HG03520 (cell line): ENCODE data around the gene ACER1.
A peak's percentile ranks its signal among the peaks of the same experiment; 100 is the strongest.
"Not testable (repeated sequence)": the region's sequence is repeated elsewhere in the genome, so short reads cannot be mapped to it uniquely, and the experiment has no call there.

Experiments
- ATAC-seq: cut with Tn5 transposase; IDR thresholded peaks from one replicate; pipeline ENCODE4 v1.9.1; 2021; ENCODE audit warnings: mild to moderate bottlenecking, moderate library complexity; ENCODE audit not compliant: unreplicated experiment

Gene ACER1, protein sequence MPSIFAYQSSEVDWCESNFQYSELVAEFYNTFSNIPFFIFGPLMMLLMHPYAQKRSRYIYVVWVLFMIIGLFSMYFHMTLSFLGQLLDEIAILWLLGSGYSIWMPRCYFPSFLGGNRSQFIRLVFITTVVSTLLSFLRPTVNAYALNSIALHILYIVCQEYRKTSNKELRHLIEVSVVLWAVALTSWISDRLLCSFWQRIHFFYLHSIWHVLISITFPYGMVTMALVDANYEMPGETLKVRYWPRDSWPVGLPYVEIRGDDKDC

DNA sequence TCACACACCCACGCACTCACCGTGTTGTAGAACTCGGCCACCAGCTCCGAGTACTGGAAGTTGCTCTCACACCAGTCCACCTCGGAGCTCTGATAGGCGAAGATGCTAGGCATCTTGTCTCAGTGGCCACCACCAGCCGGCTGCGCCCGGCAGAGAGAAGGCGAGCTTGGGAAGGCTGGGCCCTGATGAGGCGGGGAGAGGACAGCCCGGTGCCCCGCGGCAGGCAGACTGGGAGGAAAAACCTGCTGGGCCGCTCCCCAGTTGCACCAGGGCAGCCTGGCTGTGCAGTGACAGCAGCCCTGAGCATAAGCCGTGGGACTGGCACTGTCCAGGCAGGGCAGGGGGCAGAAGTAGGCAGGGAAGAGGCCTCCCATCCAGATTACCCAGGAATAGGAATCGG is at the start of gene ACER1:
Gene ACER1, minus strand, starts transcription at position 174 of the 400 bp plus-strand sequence. Its CDS starts 61 bp downstream, at position 113.
- no peak for ATAC-seq

DNA sequence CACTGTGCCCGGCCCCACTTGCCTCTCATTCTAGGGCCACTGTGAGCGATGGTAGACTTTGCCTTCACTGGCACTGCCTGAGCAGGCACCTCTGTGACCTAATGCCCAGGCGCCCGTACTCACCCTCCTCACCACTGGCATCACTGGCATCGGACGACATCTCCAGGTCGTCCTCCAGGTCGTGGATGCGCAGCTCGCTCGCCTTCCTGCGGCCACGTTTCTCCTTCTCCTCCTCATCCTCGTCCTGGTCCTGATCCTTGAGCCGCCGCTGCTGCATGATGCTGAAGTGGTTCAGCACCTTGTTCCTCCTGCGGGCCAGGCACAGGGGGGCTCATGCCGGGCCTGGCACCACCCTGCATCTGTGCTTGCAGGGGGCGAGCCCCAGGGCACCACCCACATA is 49.8 kb upstream of the ACER1 start:
- ATAC-seq = no peak

- ATAC-seq = no peak
Observed at GRCh38 chr19:6381030-6381750, 47.8 kb upstream of the ACER1 start.

GRCh38 chr19:6379744-6380143 is 46.3 kb upstream of the ACER1 start:
- no peak for ATAC-seq

DNA sequence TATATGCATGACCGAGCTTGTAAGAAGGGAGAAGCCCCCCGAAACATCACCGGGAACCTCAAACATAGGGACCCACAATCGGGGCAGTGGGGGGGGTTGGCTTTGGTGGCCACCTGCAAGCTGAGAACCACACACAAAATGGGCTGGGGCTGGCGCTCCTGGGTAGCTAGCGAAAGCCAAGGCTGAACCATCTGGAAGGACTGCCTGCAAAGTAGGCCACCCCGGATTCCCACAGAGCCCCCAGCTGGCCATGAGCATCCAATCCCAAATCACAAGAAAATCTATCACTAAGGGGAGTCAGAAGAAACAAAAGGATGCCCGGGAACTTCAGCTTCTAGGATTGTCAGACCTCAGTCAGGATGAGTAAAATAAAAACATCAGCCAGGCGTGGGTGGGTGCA is 45.1 kb upstream of the ACER1 start:
- ATAC-seq = no peak

GRCh38 chr19:6378041-6378440 is 44.6 kb upstream of the ACER1 start:
- no peak for ATAC-seq

GRCh38 chr19:6376512-6377190 is 43.2 kb upstream of the ACER1 start:
- ATAC-seq = no peak

DNA sequence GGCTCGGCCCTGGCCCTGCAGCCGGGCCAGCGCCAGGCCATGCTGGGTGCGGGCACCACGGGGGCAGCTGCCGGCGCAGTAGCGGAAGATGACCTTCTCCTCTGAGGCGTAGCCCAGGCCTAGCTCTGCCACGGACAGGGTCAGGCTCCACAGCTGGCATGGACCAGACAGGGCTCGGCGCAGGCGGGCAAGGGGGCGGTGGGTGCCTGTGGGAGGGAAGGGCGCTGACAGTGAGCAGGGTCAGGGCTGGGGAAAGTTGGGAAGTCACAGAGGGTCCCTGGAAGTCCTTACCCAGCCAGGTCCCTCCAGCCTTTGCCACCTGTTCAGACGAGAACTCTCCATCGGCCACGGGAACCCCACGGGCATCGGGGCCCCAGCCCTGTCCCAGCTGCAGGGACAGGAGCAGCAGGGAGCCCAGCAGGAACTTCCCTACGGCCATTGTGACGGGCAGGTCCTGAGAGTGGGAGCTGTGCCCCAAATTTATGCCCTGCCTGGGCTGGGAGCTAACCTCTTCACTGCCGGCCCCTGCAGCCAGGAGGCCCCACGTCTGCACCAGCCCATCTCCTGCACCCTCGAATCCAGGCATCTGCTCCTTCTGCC is 42.1 kb upstream of the ACER1 start, which contains the start of gene PSPN:
Gene PSPN, minus strand, starts transcription at position 523 of the 600 bp plus-strand sequence. Its CDS starts 84 bp downstream, at position 439.
- no peak for ATAC-seq

- no peak for ATAC-seq
Observed at GRCh38 chr19:6374711-6375410, 41.4 kb upstream of the ACER1 start.

DNA sequence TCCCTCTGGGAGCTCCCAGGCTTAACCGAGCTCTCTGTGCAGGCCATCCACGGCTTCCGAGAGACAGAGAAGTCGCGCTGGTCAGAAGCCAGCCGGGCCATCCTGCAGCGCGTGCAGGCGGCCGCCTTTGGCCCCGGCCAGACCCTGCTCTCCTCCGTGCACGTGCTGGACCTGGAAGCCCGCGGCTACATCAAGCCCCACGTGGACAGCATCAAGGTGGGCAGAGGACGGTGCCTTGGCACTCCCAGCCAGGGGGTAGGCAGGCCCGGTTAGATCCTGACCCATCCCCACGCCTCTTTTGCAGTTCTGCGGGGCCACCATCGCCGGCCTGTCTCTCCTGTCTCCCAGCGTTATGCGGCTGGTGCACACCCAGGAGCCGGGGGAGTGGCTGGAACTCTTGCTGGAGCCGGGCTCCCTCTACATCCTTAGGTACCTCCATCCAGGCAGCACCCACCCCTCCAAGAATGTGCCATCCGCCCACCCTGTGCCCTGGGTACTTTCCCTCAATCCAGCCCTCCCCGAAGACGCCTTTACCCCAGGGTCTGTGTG is 40.8 kb upstream of the ACER1 start:
- ATAC-seq = no peak

GRCh38 chr19:6373813-6374108 is 40.3 kb upstream of the ACER1 start:
- ATAC-seq = no peak

- peak; percentile 54 for ATAC-seq
Observed at GRCh38 chr19:6373096-6373812, 39.8 kb upstream of the ACER1 start.

DNA sequence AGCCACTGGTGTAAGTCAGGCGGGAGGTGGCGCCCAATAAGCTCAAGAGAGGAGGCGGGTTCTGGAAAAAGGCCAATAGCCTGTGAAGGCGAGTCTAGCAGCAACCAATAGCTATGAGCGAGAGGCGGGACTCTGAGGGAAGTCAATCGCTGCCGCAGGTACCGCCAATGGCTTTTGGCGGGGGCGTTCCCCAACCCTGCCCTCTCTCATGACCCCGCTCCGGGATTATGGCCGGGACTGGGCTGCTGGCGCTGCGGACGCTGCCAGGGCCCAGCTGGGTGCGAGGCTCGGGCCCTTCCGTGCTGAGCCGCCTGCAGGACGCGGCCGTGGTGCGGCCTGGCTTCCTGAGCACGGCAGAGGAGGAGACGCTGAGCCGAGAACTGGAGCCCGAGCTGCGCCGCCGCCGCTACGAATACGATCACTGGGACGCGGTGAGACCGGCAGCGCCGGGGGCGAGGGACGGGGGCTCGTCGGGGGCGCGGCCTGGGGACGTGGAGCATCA is 39.2 kb upstream of the ACER1 start, which contains the start of gene ALKBH7:
Gene ALKBH7, plus strand, starts transcription at position 201 of the 502 bp plus-strand sequence. Its CDS starts 27 bp downstream, at position 228.
- ATAC-seq = peak; percentile 66

DNA sequence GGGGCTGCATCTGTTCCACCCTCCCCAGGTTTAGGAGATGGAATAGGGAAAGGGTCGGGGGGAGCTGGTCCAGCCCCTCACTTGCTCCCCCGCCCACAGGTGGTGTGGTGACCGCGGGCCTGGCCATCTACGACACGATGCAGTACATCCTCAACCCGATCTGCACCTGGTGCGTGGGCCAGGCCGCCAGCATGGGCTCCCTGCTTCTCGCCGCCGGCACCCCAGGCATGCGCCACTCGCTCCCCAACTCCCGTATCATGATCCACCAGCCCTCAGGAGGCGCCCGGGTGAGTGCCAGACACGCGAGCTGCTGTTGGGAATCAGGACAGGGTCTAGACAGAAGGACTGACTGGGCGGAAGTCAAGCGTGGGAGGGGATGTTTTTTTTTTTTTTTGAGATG is 30.9 kb upstream of the ACER1 start:
- no peak for ATAC-seq

- ATAC-seq = no peak
Observed at GRCh38 chr19:6362351-6362801, 29.0 kb upstream of the ACER1 start.

- no peak for ATAC-seq
Observed at GRCh38 chr19:6362027-6362350, 28.6 kb upstream of the ACER1 start.

DNA sequence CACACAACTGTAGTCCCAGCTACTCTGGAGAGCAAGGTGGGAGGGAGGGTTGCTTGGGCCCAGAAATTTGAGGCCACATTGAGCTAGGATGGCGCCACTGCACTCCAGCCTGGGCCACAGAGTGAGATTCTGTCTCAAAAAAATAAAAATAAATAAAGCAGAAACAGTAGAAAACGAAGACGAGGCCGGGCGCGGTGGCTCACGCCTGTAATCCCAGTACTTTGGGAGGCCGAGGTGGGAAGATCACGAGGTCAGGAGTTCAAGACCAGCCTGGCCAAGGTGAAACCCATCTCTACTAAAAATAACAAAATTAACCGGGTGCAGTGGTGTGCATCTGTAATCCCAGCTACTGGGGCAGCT is 27.4 kb upstream of the ACER1 start:
- ATAC-seq = not testable (repeated sequence)

DNA sequence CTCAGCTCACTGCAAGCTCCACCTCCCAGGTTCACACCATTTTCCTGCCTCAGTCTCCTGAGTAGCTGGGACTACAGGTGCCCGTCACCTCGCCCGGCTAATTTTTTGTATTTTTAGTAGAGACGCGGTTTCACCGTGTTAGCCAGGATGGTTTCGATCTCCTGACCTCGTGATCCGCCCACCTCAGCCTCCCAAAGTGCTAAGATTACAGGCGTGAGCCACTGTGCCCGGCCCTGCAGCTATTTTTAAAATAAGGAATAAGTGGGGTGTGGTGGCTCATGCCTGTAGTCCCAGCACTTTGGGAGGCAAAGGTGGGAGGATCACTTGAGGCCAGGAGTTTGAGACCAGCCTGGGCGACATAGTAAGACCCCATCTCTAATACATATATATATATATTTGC is 27.0 kb upstream of the ACER1 start:
- ATAC-seq = not testable (repeated sequence)

GRCh38 chr19:6359568-6360341 is 26.3 kb upstream of the ACER1 start:
- no peak for ATAC-seq
